HFFc6 (cell line): ENCODE results near the gene VCL. TPM values are rescaled to one million over a fixed set of nuclear protein-coding genes. Genes with fewer than 3 reads are reported as not detected.

Experiments
- DNase-seq: peaks from one replicate; pipeline ENCODE4 v3.0.0-alpha.2; 2018
- H3K27ac Mint-ChIP-seq: 2 replicates; pipeline ENCODE4 v1.8.0; 2020; ENCODE audit warnings: mild to moderate bottlenecking, mixed read lengths
- H3K27me3 Mint-ChIP-seq: 2 replicates; pipeline ENCODE4 v1.8.0; 2021; ENCODE audit warnings: mild to moderate bottlenecking, moderate library complexity, mixed read lengths; ENCODE audit not compliant: insufficient read depth
- H3K36me3 Mint-ChIP-seq: 2 replicates; pipeline ENCODE4 v1.8.0; 2021; ENCODE audit warnings: low read depth, mixed read lengths
- H3K4me1 Mint-ChIP-seq: 2 replicates; pipeline ENCODE4 v1.8.0; 2020; ENCODE audit warnings: low read depth, mixed read lengths
- H3K4me3 Mint-ChIP-seq: 2 replicates; pipeline ENCODE4 v1.8.0; 2020; ENCODE audit warnings: mild to moderate bottlenecking, moderate library complexity, mixed read lengths
- H3K9me3 Mint-ChIP-seq: 2 replicates; pipeline ENCODE4 v1.8.0; 2020; ENCODE audit warnings: mild to moderate bottlenecking, mixed read lengths
- CTCF ChIP-seq: fragments of 200-600 bp; sonication (generic); IDR thresholded peaks from 2 replicates; pipeline ENCODE4 v1.5.0; 2021; ENCODE audit warnings: antibody characterized with exemption, mild to moderate bottlenecking
- total RNA-seq, 6 experiments: library from RNA; stranded (reverse); fragmentation: NEBNext Ultra II Directional; extraction: Animal tissue kit (Norgen Biotek cat#: 25700); gene quantifications; 2 replicates in 1 of 6; 3 replicates in 5 of 6; pipeline ENCODE4 v1.2.3, GENCODE V29; 2021

VCL gene
- total RNA-seq, 6 experiments from 2014 or later, result 366 to 443 (median 406) TPM

- no peak for TF ChIP-seq CTCF
- H3K4me1 Mint-ChIP-seq, result peaks cover 4% of the 10 kb centered on the region
- DNase-seq, result no peak
- peaks cover 10% of the 10 kb centered on the region; the same call in 1 of the 2 replicates for H3K36me3 Mint-ChIP-seq
- H3K4me3 Mint-ChIP-seq, result no peak overlapping the region
- peaks cover 11% of the 10 kb centered on the region for H3K9me3 Mint-ChIP-seq
- H3K27ac Mint-ChIP-seq, result no peak overlapping the region
- peaks cover 2% of the 10 kb centered on the region for H3K27me3 Mint-ChIP-seq
Measured at GRCh38 chr10:73974309-73974946, 23.5 kb upstream of the VCL start.

DNA sequence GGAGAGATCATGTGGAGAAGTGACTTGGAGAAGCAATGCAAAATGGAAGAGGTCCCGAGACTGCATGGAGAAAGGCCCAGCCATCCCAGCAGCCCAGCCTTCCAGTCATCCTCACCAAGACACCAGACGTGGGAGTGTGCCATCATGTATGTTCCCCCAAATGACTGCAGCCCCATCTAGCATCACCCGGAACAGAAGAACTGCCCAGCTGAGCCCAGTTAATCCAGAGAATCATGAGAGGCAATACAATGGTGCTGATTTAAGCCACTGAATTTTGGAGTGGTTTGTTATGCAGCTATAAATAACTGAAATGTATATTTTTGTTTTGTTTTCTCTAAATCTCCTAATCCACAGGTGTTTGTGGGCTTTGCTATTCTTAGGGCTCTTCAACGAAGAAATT lies 22.5 kb upstream of the VCL start:
- Mint-ChIP-seq H3K4me3 (no peak overlapping the region), H3K27me3 (peaks cover 4% of the 10 kb centered on the region), H3K4me1 (peaks cover 12% of the 10 kb centered on the region), H3K9me3 (peaks cover 11% of the 10 kb centered on the region), H3K36me3 (peaks cover 10% of the 10 kb centered on the region; the same call in 1 of the 2 replicates), H3K27ac (no peak overlapping the region)
- no peak for TF ChIP-seq CTCF
- no peak for DNase-seq

- no peak overlapping the region for H3K4me3 Mint-ChIP-seq
Measured at GRCh38 chr10:73979141-73979808, 18.6 kb upstream of the VCL start.

DNA sequence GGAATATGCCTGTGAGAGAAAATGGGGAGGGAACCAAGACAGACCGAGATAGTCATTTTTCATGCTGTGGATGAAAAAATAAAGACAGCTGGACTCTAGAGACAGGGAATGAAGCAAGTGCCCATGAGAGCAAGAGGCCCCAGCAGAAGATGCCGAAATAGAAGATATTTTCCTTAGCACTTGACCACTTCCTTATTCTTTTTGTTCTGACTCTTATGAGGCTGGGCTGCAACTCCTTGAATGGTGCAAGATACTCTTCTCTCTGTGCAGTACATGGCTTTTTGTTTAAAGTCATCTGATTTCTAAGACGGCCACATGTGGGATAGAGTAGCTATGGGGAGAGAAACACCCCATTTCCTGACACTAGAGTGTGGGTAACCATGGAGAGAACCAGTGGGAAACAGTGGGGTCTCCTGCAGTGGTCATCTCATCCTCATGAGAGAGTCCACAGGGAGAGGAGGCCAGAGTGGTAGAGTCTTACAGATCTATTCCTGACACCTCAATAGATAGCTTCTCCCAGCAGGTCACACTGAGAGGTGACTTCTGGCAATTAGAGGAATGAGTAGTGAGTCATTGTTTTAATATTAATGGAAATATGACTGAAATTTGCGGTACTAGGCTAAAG lies 18.0 kb upstream of the VCL start:
- Mint-ChIP-seq H3K36me3 (peaks cover 10% of the 10 kb centered on the region; the same call in 1 of the 2 replicates), H3K27ac (no peak overlapping the region), H3K9me3 (peaks cover 11% of the 10 kb centered on the region), H3K4me1 (peaks cover 12% of the 10 kb centered on the region), H3K27me3 (peaks cover 7% of the 10 kb centered on the region), H3K4me3 (no peak overlapping the region)
- no peak for TF ChIP-seq CTCF
- no peak for DNase-seq

More at GRCh38 chr10:73979141-73979808, 18.6 kb upstream of the VCL start:
- H3K27me3 Mint-ChIP-seq, result peaks cover 6% of the 10 kb centered on the region
- TF ChIP-seq CTCF, result no peak
- H3K36me3 Mint-ChIP-seq, result peaks cover 10% of the 10 kb centered on the region; the same call in 1 of the 2 replicates
- DNase-seq, result no peak
- H3K27ac Mint-ChIP-seq, result no peak overlapping the region
- peaks cover 12% of the 10 kb centered on the region for H3K4me1 Mint-ChIP-seq
- peaks cover 11% of the 10 kb centered on the region for H3K9me3 Mint-ChIP-seq

DNA sequence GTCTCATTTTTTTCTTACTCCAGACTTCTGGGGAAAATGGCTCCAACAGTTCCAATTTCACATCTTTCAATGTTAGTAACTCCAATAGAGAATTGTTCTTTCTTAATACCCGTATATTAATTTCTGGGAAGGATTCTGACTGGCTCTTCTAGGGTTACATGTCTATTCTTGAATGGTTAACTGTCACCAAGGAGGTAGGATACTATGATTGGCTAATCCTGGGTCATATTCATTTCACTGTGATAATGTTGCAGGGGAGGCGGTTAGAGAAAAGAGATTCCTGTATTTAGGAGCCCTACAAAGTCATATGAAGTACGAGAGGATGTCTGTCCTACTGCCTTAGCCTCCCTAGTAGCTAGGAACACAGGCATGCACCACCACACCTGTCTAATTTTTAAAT lies 16.1 kb upstream of the VCL start:
- Mint-ChIP-seq H3K36me3 (no peaks in the 10 kb centered on the region), H3K4me1 (peaks cover 12% of the 10 kb centered on the region), H3K27me3 (peaks cover 7% of the 10 kb centered on the region), H3K27ac (no peak overlapping the region), H3K9me3 (no peaks in the 10 kb centered on the region), H3K4me3 (no peak overlapping the region)
- TF ChIP-seq CTCF, result no peak
- no peak for DNase-seq
